Ovary (tissue), 9 donors: ENCODE data around the gene CELF2. TPM values are rescaled to one million over a fixed set of nuclear protein-coding genes. Genes with fewer than 3 reads are reported as not detected.

ENCODE experiments used
- DNase-seq, 5 donors: peaks; one replicate each; pipeline ENCODE4 v3.0.0-alpha.2; 2019 to 2020
- H3K27ac ChIP-seq, 2 donors: fragments of 200-600 bp; one replicate each; pipeline versions ENCODE4 v1.5.1 to v1.8.0; 2019 to 2022
- H3K27me3 ChIP-seq: fragments of 200-600 bp; one replicate; pipeline ENCODE4 v1.8.0; 2022
- H3K36me3 ChIP-seq: fragments of 200-600 bp; sonication (generic); one replicate; pipeline ENCODE4 v1.5.1; 2019
- H3K4me1 ChIP-seq: one replicate; pipeline ENCODE4 v1.8.1; 2013; ENCODE audit warnings: mild to moderate bottlenecking, moderate library complexity; ENCODE audit not compliant: insufficient read depth
- H3K4me3 ChIP-seq: fragments of 200-600 bp; sonication (generic); one replicate; pipeline ENCODE4 v1.5.1; 2017
- H3K9me3 ChIP-seq, 2 donors: fragments of 200-600 bp in 1 of 2; sonication (generic) in 1 of 2; one replicate each; pipeline versions ENCODE4 v1.5.1 to v1.8.1; 2013 to 2019; ENCODE audit warnings: mild to moderate bottlenecking in 1 of 2, moderate library complexity in 1 of 2
- CTCF ChIP-seq, 3 donors: fragments of 450-650 bp in 2 of 3; fragments of 200-600 bp in 1 of 3; IDR thresholded peaks; one replicate each; pipeline versions ENCODE4 v1.5.1 to v1.8.0; 2016 to 2022; ENCODE audit warnings: antibody characterized with exemption in 3 of 3, mild to moderate bottlenecking in 1 of 3
- EP300 ChIP-seq: sonication (generic); formaldehyde crosslinking; IDR thresholded peaks from one replicate; pipeline ENCODE4 v1.6.1; 2017; ENCODE audit warnings: antibody characterized with exemption
- POLR2A ChIP-seq: fragments of 450-650 bp; IDR thresholded peaks from one replicate; pipeline ENCODE4 v1.6.1; 2017; ENCODE audit warnings: antibody characterized with exemption, mild to moderate bottlenecking, moderate library complexity
- WGBS, 3 donors: extraction: QIAGEN DNeasy Blood & Tissue Kit in 1 of 3; methylation state at CpG; one replicate each; pipeline versions ENCODE4 v1.1.5 to v1.1.7; 2013 to 2017; 5-methylcytosine and 5-hydroxymethylcytosine counted together
- intact Hi-C, 4 donors: fragments of 100-400 bp; cut with DNase I; formaldehyde crosslinking; loops; one replicate each; pipeline versions ENCODE4 v1.11.0 to v1.15.1; 2022 to 2023
- polyA plus RNA-seq, 2 donors: library from polyadenylated mRNA; stranded (reverse); fragments of 200-250 nt in 1 of 2; fragments of 350-450 nt in 1 of 2; fragmentation: Illumina TruSeq in 1 of 2; extraction: RNeasy Lipid Tissue Mini Kit (QIAGEN cat#74804) in 1 of 2; gene quantifications; one replicate each; pipeline ENCODE4 v1.2.3, GENCODE V29; 2013 to 2014
- total RNA-seq, 7 donors: library from RNA; depleted of rRNA in 2 of 7; stranded (reverse); fragments of >200 nt in 2 of 7; fragmentation: NEBNext Ultra II Directional in 3 of 7; extraction: Animal tissue kit (Norgen Biotek cat#: 25700) in 3 of 7; gene quantifications; one replicate each; pipeline versions ENCODE4 v1.1.0 to v1.2.4, GENCODE V29; 2016 to 2023
- donor health status: DM: no; HTN: no; CAD: no; lungs with moderate emphysema.
- donor health status: DM: no; HTN: no; CAD: no.
- donor health status: Bipolar disorder and iron deficiency.
- donor health status: DM: yes; HTN: yes; CAD: no.
- donor health status: DM: no; HTN: no; CAD: no.
- donor health status: DM: yes; HTN: yes; CAD: no.

The CELF2 gene
- total and polyA plus RNA-seq, 9 donors = 38.8 to 107 (median 69.0) TPM

GRCh38 chr10:11026773-11027172 is 9.1 kb downstream of the CELF2 start:
- no peaks in the 10 kb centered on the region for H3K36me3 ChIP-seq
- H3K27me3 ChIP-seq = no peaks in the 10 kb centered on the region
- peaks cover 8% of the 10 kb centered on the region for H3K4me1 ChIP-seq
- no peak for DNase-seq
- H3K4me3 ChIP-seq = no peak overlapping the region
- 92 to 96% (median 94%) methylated on average over 7 of the region's 7 CpGs for WGBS, 3 donors
- no peaks in the 10 kb centered on the region for H3K9me3 ChIP-seq
- TF ChIP-seq POLR2A = no peak
- no peak for TF ChIP-seq EP300
- no peak for TF ChIP-seq CTCF (IDR thresholded peaks at IDR 0.05)
- no peak overlapping the region for H3K27ac ChIP-seq
- intact Hi-C loops = no loop called here

GRCh38 chr10:11034762-11035161 is 17.1 kb downstream of the CELF2 start:
- Histone ChIP-seq H3K9me3 (no peaks in the 10 kb centered on the region), H3K36me3 (no peaks in the 10 kb centered on the region), H3K4me1 (peaks cover 5% of the 10 kb centered on the region), H3K27ac (no peak overlapping the region), H3K4me3 (no peak overlapping the region), H3K27me3 (no peaks in the 10 kb centered on the region)
- intact Hi-C loops = no loop called here
- WGBS, 3 donors = 76 to 94% (median 77%) methylated on average over 7 of the region's 7 CpGs
- TF ChIP-seq CTCF (IDR thresholded peaks at IDR 0.05) (no peak), POLR2A (no peak), EP300 (no peak)
- no peak for DNase-seq

GRCh38 chr10:11035301-11035991 is 17.8 kb downstream of the CELF2 start:
- WGBS, 3 donors = 68 to 88% (median 83%) methylated on average over 4 of the region's 4 CpGs
- Histone ChIP-seq H3K27me3 (no peaks in the 10 kb centered on the region), H3K36me3 (no peaks in the 10 kb centered on the region), H3K4me3 (no peak overlapping the region), H3K4me1 (peaks cover 3% of the 10 kb centered on the region), H3K9me3 (no peaks in the 10 kb centered on the region), H3K27ac (no peak overlapping the region)
- no peak for TF ChIP-seq EP300
- intact Hi-C loops = no loop called here
- DNase-seq = no peak

- Histone ChIP-seq H3K27me3 (no peaks in the 10 kb centered on the region), H3K4me3 (no peak overlapping the region), H3K4me1 (peaks cover 3% of the 10 kb centered on the region), H3K36me3 (no peaks in the 10 kb centered on the region), H3K27ac (no peak overlapping the region), H3K9me3 (no peaks in the 10 kb centered on the region)
- 81 to 87% (median 83%) methylated on average over 5 of the region's 5 CpGs for WGBS, 3 donors
- intact Hi-C loops = no loop called here
- DNase-seq = peak in 2 of 5 donors; percentile 41 to 64
- TF ChIP-seq CTCF (IDR thresholded peaks at IDR 0.05) (peak in 2 of 3 donors; percentile 41 to 46), POLR2A (no peak)
Observed at GRCh38 chr10:11036424-11037011, 18.8 kb downstream of the CELF2 start.

GRCh38 chr10:11037991-11038390 is 20.3 kb downstream of the CELF2 start:
- 81 to 91% (median 86%) methylated on average over 4 of the region's 4 CpGs for WGBS, 3 donors
- Histone ChIP-seq H3K4me1 (peaks cover 3% of the 10 kb centered on the region), H3K27me3 (no peaks in the 10 kb centered on the region), H3K4me3 (no peak overlapping the region), H3K36me3 (no peaks in the 10 kb centered on the region), H3K27ac (no peak overlapping the region), H3K9me3 (no peaks in the 10 kb centered on the region)
- no peak for DNase-seq
- intact Hi-C loops = no loop called here
- TF ChIP-seq CTCF (IDR thresholded peaks at IDR 0.05) (no peak), POLR2A (no peak), EP300 (no peak)
